RWPE1 (cell line): Measurements from ENCODE around the gene RNF144B.
"Not testable (repeated sequence)": the region's sequence is repeated elsewhere in the genome, so short reads cannot be mapped to it uniquely, and the experiment has no call there.

Source experiments
- CTCF ChIA-PET: fragments of 350-600 bp; sonication (Branson Sonifier 250); formaldehyde crosslinking; extraction: SDS; loops from one replicate; lab custom pipeline; 2021; lab: Yijun Ruan, JAX
- POLR2A ChIA-PET: fragments of 400-600 bp; formaldehyde crosslinking; extraction: SDS; loops from one replicate; lab custom pipeline; 2020; ENCODE audit warnings: antibody characterized with exemption; ENCODE audit not compliant: low non-redundant PET; lab: Yijun Ruan, JAX
- DNase-seq: peaks from one replicate; pipeline ENCODE4 v3.0.0; 2012; ENCODE audit warnings: low spot score
- H3K27ac ChIP-seq: fragments of 450-650 bp; 2 replicates; pipeline ENCODE4 v1.5.1; 2017
- TF ChIP-seq, protein P1 (sequence below): fragments of 450-650 bp; conservative IDR thresholded peaks from 2 replicates; pipeline ENCODE4 v1.5.1; 2017; ENCODE audit warnings: low read depth, mild to moderate bottlenecking

RNF144B gene

GRCh38 chr6:18347866-18348265 is 39.3 kb upstream of the RNF144B start:
- POLR2A ChIA-PET, result no interaction called here

GRCh38 chr6:18349386-18349785 is 37.8 kb upstream of the RNF144B start:
- no peak for DNase-seq
- H3K27ac ChIP-seq, result no peak overlapping the region
- ChIA-PET POLR2A (no interaction called here), CTCF (interaction anchor here (0.9 kb wide), 1 partner anchor 21 kb away, joined by 3 read pairs; no protein-coding TSS in a partner anchor)
- TF ChIP-seq, protein P1, sequence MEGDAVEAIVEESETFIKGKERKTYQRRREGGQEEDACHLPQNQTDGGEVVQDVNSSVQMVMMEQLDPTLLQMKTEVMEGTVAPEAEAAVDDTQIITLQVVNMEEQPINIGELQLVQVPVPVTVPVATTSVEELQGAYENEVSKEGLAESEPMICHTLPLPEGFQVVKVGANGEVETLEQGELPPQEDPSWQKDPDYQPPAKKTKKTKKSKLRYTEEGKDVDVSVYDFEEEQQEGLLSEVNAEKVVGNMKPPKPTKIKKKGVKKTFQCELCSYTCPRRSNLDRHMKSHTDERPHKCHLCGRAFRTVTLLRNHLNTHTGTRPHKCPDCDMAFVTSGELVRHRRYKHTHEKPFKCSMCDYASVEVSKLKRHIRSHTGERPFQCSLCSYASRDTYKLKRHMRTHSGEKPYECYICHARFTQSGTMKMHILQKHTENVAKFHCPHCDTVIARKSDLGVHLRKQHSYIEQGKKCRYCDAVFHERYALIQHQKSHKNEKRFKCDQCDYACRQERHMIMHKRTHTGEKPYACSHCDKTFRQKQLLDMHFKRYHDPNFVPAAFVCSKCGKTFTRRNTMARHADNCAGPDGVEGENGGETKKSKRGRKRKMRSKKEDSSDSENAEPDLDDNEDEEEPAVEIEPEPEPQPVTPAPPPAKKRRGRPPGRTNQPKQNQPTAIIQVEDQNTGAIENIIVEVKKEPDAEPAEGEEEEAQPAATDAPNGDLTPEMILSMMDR, result no peak

More at GRCh38 chr6:18347866-18348265, 39.3 kb upstream of the RNF144B start:
- peak overlapping the region; percentile 83 for H3K27ac ChIP-seq
- TF ChIP-seq, protein P1, result no peak
- CTCF ChIA-PET, result no interaction called here
- DNase-seq, result no peak

DNA sequence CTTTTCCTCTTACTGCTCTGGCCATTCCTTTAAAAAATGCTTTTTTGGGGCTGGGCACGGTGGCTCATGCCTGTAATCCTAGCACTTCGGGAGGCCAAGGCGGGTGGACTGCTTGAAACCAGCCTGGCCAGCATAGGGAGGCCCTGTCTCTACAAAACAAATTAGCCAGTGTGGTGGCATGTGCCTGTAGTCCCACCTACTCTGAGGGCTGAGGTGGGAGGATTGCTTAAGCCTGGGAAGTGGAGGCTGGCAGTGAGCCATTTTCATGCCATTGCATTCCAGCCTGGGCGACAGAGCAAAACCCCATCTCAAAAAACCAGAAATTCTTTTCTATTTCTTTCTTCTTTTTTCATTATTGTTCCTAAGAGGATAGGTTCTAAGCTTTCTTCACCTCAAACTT is 36.9 kb upstream of the RNF144B start:
- H3K27ac ChIP-seq, result peak overlapping the region; percentile 45
- POLR2A ChIA-PET, result no interaction called here
- no peak for DNase-seq
- CTCF ChIA-PET, result no interaction called here
- TF ChIP-seq, protein P1, result no peak

GRCh38 chr6:18350712-18351111 is 36.4 kb upstream of the RNF144B start:
- TF ChIP-seq, protein P1, result no peak
- no peak overlapping the region for H3K27ac ChIP-seq
- CTCF ChIA-PET, result no interaction called here
- POLR2A ChIA-PET, result no interaction called here
- DNase-seq, result no peak

GRCh38 chr6:18352001-18352400 is 35.1 kb upstream of the RNF144B start:
- H3K27ac ChIP-seq, result peak overlapping the region; percentile 59; the same call in 1 of the 2 replicates
- DNase-seq, result no peak
- CTCF ChIA-PET, result interaction anchor here (0.6 kb wide), 1 partner anchor 132 kb away, joined by 3 read pairs; no protein-coding TSS in a partner anchor
- TF ChIP-seq, protein P1, result no peak
- POLR2A ChIA-PET, result no interaction called here

- no peak overlapping the region for H3K27ac ChIP-seq
- ChIA-PET CTCF (no interaction called here), POLR2A (no interaction called here)
- TF ChIP-seq, protein P1, result no peak
- peak; percentile 90 for DNase-seq
Observed at GRCh38 chr6:18352842-18353241, 34.3 kb upstream of the RNF144B start.

DNA sequence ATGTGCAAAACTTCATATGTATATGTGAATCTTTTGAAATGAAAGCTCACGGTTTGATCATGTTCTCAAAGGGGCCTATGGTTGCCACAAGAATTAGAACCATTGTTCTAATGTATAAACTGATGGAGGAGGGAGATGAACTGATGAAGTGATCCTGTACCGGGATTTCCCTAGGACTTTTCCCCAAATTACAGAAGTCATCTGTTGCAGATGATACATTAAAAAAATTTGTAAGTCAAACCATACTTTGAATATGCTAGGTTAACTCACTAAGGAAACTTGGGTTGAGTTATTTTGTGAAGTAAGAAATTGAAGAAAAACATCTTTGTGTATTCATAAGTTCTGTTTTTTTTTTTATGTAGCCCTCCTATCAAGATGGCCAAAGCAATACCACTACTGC is 33.9 kb upstream of the RNF144B start:
- POLR2A ChIA-PET, result no interaction called here
- no peak overlapping the region for H3K27ac ChIP-seq
- CTCF ChIA-PET, result no interaction called here
- DNase-seq, result no peak
- TF ChIP-seq, protein P1, result no peak

GRCh38 chr6:18357546-18357945 is 29.6 kb upstream of the RNF144B start:
- POLR2A ChIA-PET, H3K27ac ChIP-seq, CTCF ChIA-PET, DNase-seq: not testable (repeated sequence)
